Measurements from ENCODE around the gene GJD4.

- TF ChIP-seq CTCF (IDR thresholded peaks at IDR 0.05) (no peak), FOSL2 (IDR thresholded peaks at IDR 0.05) (no peak), FOSL2 (CRISPR knock-in tag; IDR thresholded peaks at IDR 0.05) (no peak), EHMT2 (IDR thresholded peaks at IDR 0.05; ENCODE audit: low read depth) (no peak), HES2 (IDR thresholded peaks at IDR 0.05) (no peak), POLR2A (IDR thresholded peaks at IDR 0.05; ENCODE audit: low read length) (no peak), RNF2 (IDR thresholded peaks at IDR 0.05; ENCODE audit: borderline replicate concordance, low read depth) (no peak), BCL3 (IDR thresholded peaks at IDR 0.05) (no peak)
Measured at GRCh38 chr10:35572583-35572982, 32.6 kb upstream of the GJD4 start.
